Testis (tissue), 3 donors: ENCODE measurements around the gene BAD. TPM values are rescaled to one million over a fixed set of nuclear protein-coding genes. Genes with fewer than 3 reads are reported as not detected.
"Not testable (repeated sequence)": the region's sequence is repeated elsewhere in the genome, so short reads cannot be mapped to it uniquely, and the experiment has no call there.

Experiments
- DNase-seq: peaks from one replicate; pipeline ENCODE4 v3.0.0-alpha.2; 2019
- H3K27ac ChIP-seq, 2 donors: fragments of 200-600 bp; sonication (generic); one replicate each; pipeline ENCODE4 v1.5.1; 2019
- H3K27me3 ChIP-seq: fragments of 200-600 bp; sonication (generic); one replicate; pipeline ENCODE4 v1.5.1; 2019
- H3K36me3 ChIP-seq: fragments of 200-600 bp; sonication (generic); one replicate; pipeline ENCODE4 v1.5.1; 2017; ENCODE audit warnings: low read depth; ENCODE audit errors: missing control alignments
- H3K4me1 ChIP-seq: fragments of 200-600 bp; sonication (generic); one replicate; pipeline ENCODE4 v1.5.1; 2019
- H3K4me3 ChIP-seq, 2 donors: fragments of 200-600 bp; sonication (generic); one replicate each; pipeline ENCODE4 v1.5.1; 2017 to 2019
- H3K9me3 ChIP-seq: fragments of 200-600 bp; sonication (generic); one replicate; pipeline ENCODE4 v1.5.1; 2017
- POLR2A ChIP-seq: fragments of 450-650 bp; IDR thresholded peaks from one replicate; pipeline ENCODE4 v1.6.1; 2017; ENCODE audit warnings: antibody characterized with exemption, mild to moderate bottlenecking, moderate library complexity
- WGBS, 2 donors: methylation state at CpG; one replicate each; pipeline ENCODE4 v1.1.5; 2018; 5-methylcytosine and 5-hydroxymethylcytosine counted together
- intact Hi-C: fragments of 100-400 bp; cut with DNase I; formaldehyde crosslinking; loops from one replicate; pipeline ENCODE4 v1.15.1; 2023; ENCODE audit warnings: low total_unique reads
- polyA plus RNA-seq: library from polyadenylated mRNA; stranded (reverse); fragments of 350-450 nt; fragmentation: Illumina TruSeq; extraction: RNeasy Lipid Tissue Mini Kit (QIAGEN cat#74804); gene quantifications from one replicate; pipeline ENCODE4 v1.2.3, GENCODE V29; 2014; ENCODE audit warnings: low read depth, low replicate concordance; ENCODE audit not compliant: insufficient read depth
- total RNA-seq, 2 donors: library from RNA; depleted of rRNA; stranded (reverse); fragments of >200 nt; gene quantifications; one replicate each; pipeline ENCODE4 v1.2.3, GENCODE V29; 2016
- TF ChIP-seq, protein P1 (sequence below), 3 experiments: fragments of 450-650 bp in 2 of 3; fragments of 200-600 bp in 1 of 3; sonication (generic) in 1 of 3; IDR thresholded peaks; one replicate each; pipeline ENCODE4 v1.5.1; 2016 to 2019; ENCODE audit warnings: antibody characterized with exemption in 3 of 3, mild to moderate bottlenecking in 2 of 3, moderate library complexity in 1 of 3

Gene BAD
- total and polyA plus RNA-seq, 3 donors from 2014 or later: 85.2 to 110 (median 88.7) TPM

DNA sequence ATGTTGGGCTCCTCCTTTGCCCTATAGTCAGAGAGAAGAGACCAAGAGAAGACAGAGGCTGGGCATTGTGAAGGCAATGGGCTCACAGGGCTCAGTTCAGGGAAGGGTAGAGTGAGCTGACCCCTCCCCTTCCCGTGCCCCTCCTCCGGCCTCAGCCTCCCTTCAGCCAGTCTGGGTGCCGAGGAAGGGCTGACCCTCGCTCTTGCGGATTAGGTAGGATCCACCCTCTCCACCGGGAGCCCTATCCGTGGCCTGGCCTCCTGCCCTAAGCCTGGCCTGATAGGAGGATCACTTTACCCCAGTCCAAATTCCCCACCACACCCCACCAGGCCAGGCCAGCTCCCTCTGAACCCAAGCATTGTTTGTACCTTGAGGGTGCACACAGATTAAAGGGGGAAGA is 35.9 kb downstream of the BAD start:
- 40 to 75% methylated on average over 2 to 7 of the region's 7 CpGs for WGBS, 2 donors
- Histone ChIP-seq H3K27me3 (no peaks in the 10 kb centered on the region), H3K9me3 (no peaks in the 10 kb centered on the region), H3K4me3 (no peak overlapping the region), H3K4me1 (peaks cover 44% of the 10 kb centered on the region), H3K27ac (no peak overlapping the region), H3K36me3 (no peaks in the 10 kb centered on the region)
- TF ChIP-seq, protein P1, sequence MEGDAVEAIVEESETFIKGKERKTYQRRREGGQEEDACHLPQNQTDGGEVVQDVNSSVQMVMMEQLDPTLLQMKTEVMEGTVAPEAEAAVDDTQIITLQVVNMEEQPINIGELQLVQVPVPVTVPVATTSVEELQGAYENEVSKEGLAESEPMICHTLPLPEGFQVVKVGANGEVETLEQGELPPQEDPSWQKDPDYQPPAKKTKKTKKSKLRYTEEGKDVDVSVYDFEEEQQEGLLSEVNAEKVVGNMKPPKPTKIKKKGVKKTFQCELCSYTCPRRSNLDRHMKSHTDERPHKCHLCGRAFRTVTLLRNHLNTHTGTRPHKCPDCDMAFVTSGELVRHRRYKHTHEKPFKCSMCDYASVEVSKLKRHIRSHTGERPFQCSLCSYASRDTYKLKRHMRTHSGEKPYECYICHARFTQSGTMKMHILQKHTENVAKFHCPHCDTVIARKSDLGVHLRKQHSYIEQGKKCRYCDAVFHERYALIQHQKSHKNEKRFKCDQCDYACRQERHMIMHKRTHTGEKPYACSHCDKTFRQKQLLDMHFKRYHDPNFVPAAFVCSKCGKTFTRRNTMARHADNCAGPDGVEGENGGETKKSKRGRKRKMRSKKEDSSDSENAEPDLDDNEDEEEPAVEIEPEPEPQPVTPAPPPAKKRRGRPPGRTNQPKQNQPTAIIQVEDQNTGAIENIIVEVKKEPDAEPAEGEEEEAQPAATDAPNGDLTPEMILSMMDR (IDR thresholded peaks at IDR 0.05): no peak
- TF ChIP-seq POLR2A: no peak
- intact Hi-C loops: no loop called here
- no peak for DNase-seq

DNA sequence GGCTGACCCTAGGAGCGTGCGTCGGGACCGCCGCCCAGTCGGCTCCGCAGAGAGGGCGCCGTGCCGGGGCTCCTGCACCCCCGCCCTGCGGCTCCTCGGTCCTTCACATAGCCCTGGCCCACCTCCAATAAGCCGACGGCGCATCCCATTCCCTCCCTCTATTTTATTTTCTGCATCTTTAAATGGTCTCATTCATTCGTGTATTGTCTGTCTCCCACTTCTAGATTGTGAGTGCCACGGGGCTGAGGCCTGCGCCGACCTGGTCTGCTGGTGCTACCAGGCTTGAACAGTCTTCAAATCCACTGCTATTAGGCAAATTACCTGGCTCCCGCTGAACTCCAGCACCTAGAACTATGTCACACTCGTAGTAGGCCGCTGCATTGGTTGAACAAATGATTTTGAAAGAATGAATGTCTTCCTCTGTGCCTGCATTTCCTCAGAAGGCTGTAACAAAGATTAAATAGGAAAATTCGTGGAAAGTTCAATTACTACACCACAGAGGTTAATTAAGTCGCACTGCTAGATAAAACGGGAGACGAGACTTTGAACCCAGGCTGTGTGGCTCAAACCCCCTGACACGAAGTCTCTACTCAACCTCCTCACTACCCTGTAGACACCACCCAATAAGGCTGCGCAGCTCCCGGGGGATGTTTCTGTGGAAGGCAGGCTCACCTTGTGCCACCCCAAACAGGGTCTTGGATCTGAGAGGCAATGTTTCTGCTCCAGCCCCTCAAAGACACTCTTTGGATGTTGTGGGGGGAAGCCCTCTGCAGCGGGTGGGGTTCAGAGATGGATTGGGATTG is 36.5 kb downstream of the BAD start:
- Histone ChIP-seq H3K36me3 (no peaks in the 10 kb centered on the region), H3K27ac (peak overlapping the region; percentile 68 to 75), H3K4me3 (peak overlapping the region; percentile 47 to 80), H3K4me1 (peaks cover 47% of the 10 kb centered on the region), H3K9me3 (no peaks in the 10 kb centered on the region), H3K27me3 (no peaks in the 10 kb centered on the region)
- TF ChIP-seq, protein P1 (IDR thresholded peaks at IDR 0.05): no peak
- TF ChIP-seq POLR2A: no peak
- 28 to 29% methylated on average over 23 to 31 of the region's 31 CpGs for WGBS, 2 donors
- DNase-seq: peak; percentile 58
- intact Hi-C loops: no loop called here

- peak; percentile 87 for DNase-seq
Observed at GRCh38 chr11:64246871-64247728, 37.4 kb downstream of the BAD start, which contains the start of gene PPP1R14B. Gene PPP1R14B (minus strand): TSS chr11:64246943. CDS start chr11:64246673, 270 bp downstream.

GRCh38 chr11:64246621-64246870 is 37.9 kb downstream of the BAD start:
- H3K36me3 ChIP-seq, H3K27me3 ChIP-seq, DNase-seq, H3K9me3 ChIP-seq, intact Hi-C loops: not testable (repeated sequence)
- peak overlapping the region; percentile 47 to 60 for H3K4me3 ChIP-seq
- WGBS, 2 donors: 1% methylated on average over 26 of the region's 43 CpGs; no CpG with 5 or more reads in 1 of the 2 donors
- peaks cover 45% of the 10 kb centered on the region for H3K4me1 ChIP-seq
- peak overlapping the region in 1 of 2 donors; percentile 68 for H3K27ac ChIP-seq

More at GRCh38 chr11:64246871-64247728, 37.4 kb downstream of the BAD start, which contains the start of gene PPP1R14B:
- H3K27me3 ChIP-seq: no peaks in the 10 kb centered on the region
- H3K9me3 ChIP-seq: no peaks in the 10 kb centered on the region
- peak within 1 kb of the TSS; percentile 75 for H3K27ac ChIP-seq
- TF ChIP-seq POLR2A: no peak
- TF ChIP-seq, protein P1 (IDR thresholded peaks at IDR 0.05): peak in 2 of 3 experiments; percentile 20 to 33
- 0 to 1% methylated on average over 34 to 53 of the region's 74 CpGs for WGBS, 2 donors
- peak within 1 kb of the TSS; percentile 47 to 80 for H3K4me3 ChIP-seq
- no peaks in the 10 kb centered on the region for H3K36me3 ChIP-seq
- H3K4me1 ChIP-seq: peaks cover 47% of the 10 kb centered on the region
- intact Hi-C loops: no loop called here
